ENCODE results near the gene USP4.

USP4 gene

DNA sequence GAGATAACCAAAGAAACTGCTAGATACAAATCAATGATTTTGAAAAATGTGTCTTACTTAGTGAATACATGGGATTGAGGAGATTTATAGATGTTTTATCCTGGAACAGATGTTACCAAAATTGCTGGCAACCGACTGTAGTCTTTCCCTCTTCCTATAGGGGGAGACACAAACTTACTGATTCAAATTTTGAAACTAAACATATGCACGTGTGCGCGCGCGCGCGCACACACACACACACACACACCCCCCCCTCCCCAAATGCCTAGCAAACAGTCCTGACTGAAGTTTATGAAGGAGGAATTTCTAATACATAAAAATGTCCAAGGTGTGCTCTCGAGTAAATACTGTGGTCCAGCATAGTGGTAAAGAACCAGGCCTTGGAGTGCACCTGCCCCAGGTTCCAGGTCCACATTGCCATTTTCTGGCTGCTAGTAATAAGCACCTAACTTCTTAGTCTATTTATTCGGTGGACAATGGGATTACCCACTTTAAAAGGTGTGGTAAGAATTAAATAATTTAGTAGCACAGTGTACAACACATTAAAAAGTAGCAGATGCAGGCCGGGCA, 44.3 kb downstream of the USP4 start:
- DNase-seq: no peak

DNA sequence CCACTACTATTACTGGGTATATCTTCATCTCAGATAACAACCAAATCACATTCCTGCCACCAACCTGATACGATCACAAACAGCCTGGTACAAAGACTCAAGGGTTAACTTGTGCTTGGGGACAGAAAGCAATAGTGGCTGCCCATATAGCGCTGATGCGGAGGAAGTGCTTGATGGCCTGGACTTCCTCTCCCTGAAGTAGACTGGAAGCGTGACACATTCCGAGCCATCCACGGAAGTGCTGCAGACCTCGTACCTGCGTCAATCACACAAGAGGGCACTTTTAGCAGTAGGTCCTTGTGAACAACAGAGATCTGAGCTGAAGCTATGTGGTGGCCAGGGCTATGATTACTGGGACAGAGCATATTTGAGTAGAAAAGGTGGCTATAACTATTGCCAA, 45.5 kb downstream of the USP4 start:
- DNase-seq: no peak

DNA sequence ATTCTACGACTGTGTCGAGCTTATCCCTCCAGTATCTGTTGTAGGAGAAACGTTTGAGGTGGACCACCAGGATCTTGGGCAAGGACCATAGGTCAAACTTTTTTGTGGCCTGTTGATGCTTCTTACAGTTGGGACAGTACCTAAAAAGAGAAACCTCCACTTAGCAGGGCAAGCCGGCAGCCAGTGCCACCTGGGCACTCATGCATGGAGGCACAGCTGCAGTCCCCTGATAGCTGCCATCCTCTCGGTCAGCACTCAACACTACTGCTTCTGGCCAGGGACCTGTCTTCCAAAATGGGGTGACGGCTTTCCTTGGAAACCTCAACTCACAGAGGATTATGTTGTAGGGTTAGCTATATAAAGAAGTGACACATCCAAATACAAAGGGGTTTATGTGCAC, 55.9 kb downstream of the USP4 start:
- DNase-seq: no peak

- DNase-seq: no peak
Measured at GRCh38 chr3:49279376-49279775, 60.5 kb downstream of the USP4 start.

- DNase-seq: no peak
Measured at GRCh38 chr3:49278548-49278947, 61.3 kb downstream of the USP4 start.

- no peak for DNase-seq
Measured at GRCh38 chr3:49277383-49277775, 62.5 kb downstream of the USP4 start.

- DNase-seq: no peak
Measured at GRCh38 chr3:49276475-49277382, 63.1 kb downstream of the USP4 start, which contains the start of gene C3orf62. C3orf62 (minus strand) TSS chr3:49277232; CDS start chr3:49276872, 360 bp downstream.

- DNase-seq: no peak
Measured at GRCh38 chr3:49273825-49274532, 65.9 kb downstream of the USP4 start.

DNA sequence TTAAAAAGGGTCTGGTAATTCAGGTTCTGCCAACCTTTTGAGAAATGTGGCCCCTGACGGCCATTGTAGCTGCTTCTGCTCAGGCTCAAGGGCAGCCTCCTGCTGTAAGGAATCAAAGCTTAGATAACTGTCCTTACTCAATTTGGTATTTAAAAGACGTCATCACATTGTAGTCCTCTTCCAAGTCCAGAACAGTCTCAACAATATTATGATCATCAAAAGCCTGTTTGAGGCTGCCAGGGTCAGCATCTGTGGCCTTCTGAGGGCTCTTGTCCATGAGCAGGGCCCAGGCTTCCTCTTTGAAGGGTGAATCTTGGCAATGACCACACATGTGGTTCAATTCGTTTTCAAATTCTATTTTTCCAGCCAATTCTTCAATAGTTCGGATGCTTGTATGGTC, 68.8 kb downstream of the USP4 start:
- no peak for DNase-seq

DNA sequence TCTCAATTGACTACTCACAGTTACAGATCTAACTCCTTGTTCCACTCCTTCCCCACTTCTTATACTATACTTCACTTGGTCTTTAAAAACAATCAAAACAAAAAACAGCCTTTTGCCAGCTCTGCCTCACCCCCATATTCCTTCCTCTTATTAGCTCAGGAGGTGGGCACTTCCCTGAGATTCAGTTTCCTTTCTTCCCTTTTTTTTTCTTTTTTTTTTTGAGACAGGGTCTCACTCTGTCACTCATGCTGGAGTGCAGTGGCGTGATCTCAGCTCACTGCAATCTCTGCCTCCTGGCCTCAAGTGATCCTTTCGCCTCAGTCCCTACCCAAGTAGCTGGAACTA, 69.7 kb downstream of the USP4 start:
- no peak for DNase-seq

DNA sequence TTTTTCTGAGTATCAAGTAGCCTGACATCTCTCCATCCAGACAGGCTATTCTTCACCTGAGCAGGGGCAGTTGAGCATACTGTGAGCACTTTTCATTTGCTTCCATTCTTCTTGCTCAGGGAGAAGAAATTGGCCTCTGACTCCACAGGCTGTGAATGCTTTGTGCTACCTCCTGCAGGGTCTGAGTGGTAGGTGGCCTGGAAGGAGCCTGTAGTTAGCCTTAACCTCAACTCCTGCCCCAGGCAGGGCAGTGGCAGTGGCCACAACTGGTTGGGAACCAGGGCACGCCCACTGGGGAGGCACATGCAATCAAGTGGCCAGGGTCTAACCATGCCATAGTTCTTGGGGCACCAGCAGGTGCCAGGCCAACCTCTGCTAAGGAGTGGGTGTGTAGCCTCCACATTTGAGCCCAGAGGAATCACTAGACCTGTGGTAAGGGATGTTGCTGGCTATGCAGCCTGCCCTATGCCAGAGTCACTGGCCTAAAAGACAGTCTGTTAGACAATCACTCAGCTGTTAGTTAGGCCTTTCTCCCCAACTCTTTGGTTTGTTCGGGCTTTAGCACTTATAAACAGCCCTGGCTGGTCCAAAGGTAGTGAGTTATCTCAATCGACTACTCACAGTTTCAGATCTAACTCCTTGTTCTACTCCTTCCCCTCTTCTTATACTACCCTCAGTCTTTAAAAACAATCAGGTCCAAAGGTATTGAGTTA, 70.3 kb downstream of the USP4 start:
- DNase-seq: no peak

DNA sequence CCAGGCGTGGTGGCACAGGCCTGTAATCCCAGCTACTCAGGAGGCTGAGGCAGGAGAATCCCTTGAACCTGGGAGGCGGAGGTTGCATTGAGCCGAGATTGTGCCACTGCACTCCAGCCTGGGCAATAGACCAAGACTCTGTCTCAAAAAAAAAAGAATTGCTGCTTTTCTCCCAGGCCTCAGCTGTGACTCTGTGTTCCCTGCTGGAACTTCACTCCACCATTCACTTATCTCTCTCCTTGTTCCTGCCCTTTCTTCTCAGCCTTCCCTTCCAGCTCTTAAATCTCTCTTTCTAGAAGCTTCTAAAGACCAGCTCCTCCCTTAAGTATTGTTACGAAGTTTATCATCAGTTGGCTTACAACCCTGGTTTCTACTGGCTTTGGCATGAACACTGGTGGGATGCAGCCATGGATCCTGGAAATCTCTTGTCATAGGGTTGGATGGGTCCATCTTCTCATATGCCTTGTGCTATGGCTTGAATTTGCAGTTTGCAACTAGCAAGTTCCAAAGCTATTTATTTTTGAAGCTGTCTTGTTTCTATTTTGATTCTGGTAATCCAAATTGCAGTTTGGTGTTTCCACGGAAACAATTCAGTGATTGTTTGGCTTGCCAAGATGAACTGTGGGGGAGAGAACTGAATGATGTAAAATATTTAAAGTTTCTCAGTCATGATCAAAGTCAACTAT, 73.3 kb downstream of the USP4 start:
- no peak for DNase-seq

- no peak for DNase-seq
Measured at GRCh38 chr3:49265661-49266386, 74.0 kb downstream of the USP4 start.

DNA sequence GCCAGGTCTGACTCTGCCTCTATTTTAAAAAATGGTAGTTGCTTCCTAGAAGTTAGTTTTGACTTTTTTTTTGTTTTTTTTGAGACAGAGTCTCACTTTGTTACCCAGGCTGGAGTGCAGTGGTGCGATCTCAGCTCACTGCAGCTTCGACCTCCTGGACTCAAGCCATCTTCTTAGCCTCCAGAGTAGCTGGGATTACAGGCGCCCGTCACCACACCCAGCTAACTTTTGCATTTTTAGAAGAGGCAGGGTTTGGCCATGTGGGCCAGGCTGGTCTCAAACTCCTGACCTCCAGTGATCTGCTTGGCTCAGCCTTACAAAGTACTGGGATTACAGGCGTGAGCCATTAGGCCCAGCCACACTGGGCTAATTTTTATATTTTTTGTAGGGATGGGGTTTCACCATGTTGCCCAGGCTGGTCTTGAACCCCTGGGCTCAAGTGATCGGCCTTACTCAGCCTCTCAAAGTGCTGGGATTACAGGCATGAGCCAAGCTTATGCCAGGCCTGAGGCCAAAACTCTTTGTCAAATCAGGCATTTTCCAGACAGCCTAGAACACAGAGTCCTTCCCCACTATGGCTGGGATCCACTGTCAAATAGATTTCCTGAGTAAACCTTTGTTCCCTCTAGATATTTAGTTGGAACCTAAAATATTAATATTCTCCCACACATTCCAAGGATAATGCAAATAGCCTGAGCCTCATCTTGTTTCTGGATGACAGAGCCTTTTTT, 76.5 kb downstream of the USP4 start:
- DNase-seq: no peak

DNA sequence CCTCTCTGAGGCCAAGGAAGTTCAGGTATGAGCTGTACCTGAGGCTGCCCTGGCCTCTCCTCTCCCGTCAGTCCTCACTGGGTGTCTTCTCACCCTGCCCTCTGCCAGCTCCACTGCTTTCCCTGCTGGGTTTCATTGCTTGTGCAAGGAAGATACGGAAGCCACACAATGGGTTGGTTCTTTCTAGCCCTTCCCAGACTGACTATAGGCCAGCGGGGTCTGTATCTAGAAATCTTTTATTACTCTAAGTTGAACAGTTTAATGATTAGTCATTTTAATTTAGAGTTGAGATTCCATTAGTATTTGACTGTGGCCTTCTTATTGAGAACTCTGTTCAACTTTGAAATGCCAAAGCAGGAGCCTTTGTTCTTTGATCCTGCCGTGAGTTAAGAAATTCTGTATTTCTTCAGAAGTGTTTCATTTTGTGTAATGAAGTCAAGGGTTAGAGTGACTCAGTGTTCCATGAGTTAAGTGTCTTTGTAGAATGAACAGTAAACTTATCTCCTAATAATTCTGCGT, 79.0 kb downstream of the USP4 start:
- no peak for DNase-seq

DNA sequence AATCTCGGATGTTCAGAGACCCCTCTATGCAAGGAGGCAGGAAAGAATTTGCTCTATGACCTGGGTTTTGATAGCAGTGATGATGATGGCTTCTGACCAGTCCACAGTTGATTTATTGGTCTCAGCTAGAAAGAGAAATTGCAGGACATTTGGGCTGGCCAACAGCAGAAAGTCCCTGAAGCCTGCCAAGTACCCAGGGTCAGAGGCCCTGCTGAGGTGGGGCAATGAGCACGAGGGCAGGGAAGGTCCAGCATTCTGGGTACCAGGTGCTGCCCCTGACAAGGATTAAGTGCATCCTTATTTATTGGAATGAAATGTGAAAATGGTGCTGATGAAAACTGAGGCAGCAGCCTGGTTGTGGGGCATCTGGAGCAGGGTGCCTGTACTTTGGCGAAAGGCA, 82.7 kb downstream of the USP4 start:
- DNase-seq: no peak

DNA sequence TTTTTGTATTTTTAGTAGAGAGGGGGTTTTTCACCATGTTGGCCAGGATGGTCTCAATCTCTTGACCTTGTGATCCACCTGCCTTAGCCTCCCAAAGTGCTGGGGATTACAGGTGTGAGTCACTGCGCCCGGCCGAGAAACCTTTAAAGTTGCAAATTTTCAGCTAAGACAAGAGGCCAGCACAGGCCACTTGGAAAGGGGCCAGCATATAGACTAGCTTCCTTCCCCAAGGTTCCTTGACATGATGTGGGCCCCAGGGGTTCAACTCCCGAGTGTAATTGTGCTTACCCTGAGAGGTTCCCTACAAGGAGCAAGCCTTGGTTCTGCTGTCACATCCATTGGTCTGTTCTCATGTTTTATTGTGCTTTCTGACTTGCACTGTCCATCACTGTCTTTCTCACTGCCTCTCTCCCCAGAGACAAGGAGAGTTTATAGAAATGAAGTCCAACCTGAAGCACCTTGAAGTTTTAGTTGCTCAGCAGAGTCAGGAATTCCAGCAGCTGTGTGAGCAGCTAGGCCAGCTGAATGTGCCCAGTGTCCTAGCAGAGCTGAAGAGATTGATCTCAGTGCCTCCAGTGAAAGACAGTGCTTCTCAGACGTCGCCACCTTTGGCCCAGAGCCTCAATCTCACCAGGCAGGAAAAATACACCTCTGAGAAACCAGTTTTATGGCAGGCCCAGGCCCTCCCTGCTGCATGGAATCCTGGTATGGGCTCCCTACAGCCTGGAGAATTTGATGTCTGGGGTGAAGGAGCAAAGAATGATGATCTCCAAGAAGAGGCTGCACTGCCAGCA, 83.9 kb downstream of the USP4 start:
- DNase-seq: no peak

DNA sequence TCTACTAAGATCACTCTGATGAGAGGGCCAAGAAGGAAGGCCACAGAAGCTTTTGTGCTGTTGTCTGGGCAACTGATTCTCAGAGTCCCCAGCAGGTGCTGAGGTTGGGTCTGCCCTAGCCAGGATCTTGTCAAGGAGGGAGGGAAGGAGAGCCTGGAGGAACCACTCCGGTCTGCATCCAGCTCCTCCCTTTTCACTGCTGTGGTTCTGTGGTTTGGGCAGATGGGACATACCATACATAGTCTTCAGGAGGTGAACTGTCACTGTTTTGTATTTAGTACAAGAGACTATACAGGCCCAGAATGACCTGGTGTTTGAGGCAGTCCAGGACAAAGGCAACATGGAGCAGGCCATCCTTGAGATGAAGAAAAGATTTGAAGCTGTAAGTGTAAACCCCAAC, 84.7 kb downstream of the USP4 start:
- no peak for DNase-seq

DNA sequence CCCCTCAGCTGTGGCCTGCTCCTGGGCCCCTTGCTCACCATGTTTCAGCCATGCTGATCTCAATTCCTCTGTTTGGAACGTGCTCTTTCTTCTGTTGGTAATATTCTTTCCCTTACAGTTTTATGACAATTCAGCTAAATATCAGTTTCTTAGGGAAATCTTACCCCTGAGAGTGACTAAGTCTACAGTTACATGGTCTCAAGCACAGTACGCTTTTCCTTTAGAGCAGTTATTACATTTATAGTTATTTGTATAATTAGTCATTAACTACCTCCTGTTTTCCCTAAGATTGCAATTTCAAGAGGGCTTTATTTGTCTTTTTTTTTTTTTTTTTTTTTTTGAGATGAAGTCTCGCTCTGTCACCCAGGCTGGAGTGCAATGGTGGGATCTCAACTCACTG, 86.3 kb downstream of the USP4 start:
- DNase-seq: no peak

- no peak for DNase-seq
Measured at GRCh38 chr3:49248840-49249227, 91.0 kb downstream of the USP4 start.

All from NCI-H1417 treated with DMSO at 0.1 percent for 48 hours (cell line).